AG09309 (cell line): Measurements from ENCODE around the gene MLN.
A peak's percentile ranks its signal among the peaks of the same experiment; 100 is the strongest.

Source experiments
- DNase-seq: peaks from one replicate; pipeline ENCODE4 v3.0.0-alpha.2; 2010; ENCODE audit warnings: low read depth
- H3K4me3 ChIP-seq: 2 replicates; pipeline ENCODE4 v1.5.1; 2011; ENCODE audit warnings: mild to moderate bottlenecking, low read depth, low read length, moderate library complexity; ENCODE audit not compliant: control insufficient read depth
- TF ChIP-seq, protein P1 (sequence below): IDR thresholded peaks from 2 replicates; pipeline ENCODE4 v1.5.1; 2011; ENCODE audit warnings: mild to moderate bottlenecking, low read depth, low read length, inconsistent platforms; ENCODE audit not compliant: insufficient read depth, control insufficient read depth; ENCODE audit errors: missing control alignments

MLN gene

GRCh38 chr6:33790379-33790778 is 13.4 kb downstream of the MLN start:
- no peak for DNase-seq
- TF ChIP-seq, protein P1, sequence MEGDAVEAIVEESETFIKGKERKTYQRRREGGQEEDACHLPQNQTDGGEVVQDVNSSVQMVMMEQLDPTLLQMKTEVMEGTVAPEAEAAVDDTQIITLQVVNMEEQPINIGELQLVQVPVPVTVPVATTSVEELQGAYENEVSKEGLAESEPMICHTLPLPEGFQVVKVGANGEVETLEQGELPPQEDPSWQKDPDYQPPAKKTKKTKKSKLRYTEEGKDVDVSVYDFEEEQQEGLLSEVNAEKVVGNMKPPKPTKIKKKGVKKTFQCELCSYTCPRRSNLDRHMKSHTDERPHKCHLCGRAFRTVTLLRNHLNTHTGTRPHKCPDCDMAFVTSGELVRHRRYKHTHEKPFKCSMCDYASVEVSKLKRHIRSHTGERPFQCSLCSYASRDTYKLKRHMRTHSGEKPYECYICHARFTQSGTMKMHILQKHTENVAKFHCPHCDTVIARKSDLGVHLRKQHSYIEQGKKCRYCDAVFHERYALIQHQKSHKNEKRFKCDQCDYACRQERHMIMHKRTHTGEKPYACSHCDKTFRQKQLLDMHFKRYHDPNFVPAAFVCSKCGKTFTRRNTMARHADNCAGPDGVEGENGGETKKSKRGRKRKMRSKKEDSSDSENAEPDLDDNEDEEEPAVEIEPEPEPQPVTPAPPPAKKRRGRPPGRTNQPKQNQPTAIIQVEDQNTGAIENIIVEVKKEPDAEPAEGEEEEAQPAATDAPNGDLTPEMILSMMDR, result no peak
- H3K4me3 ChIP-seq, result no peak overlapping the region

GRCh38 chr6:33789550-33789895 is 14.3 kb downstream of the MLN start:
- TF ChIP-seq, protein P1, result no peak
- no peak for DNase-seq
- H3K4me3 ChIP-seq, result peak overlapping the region; percentile 54

DNA sequence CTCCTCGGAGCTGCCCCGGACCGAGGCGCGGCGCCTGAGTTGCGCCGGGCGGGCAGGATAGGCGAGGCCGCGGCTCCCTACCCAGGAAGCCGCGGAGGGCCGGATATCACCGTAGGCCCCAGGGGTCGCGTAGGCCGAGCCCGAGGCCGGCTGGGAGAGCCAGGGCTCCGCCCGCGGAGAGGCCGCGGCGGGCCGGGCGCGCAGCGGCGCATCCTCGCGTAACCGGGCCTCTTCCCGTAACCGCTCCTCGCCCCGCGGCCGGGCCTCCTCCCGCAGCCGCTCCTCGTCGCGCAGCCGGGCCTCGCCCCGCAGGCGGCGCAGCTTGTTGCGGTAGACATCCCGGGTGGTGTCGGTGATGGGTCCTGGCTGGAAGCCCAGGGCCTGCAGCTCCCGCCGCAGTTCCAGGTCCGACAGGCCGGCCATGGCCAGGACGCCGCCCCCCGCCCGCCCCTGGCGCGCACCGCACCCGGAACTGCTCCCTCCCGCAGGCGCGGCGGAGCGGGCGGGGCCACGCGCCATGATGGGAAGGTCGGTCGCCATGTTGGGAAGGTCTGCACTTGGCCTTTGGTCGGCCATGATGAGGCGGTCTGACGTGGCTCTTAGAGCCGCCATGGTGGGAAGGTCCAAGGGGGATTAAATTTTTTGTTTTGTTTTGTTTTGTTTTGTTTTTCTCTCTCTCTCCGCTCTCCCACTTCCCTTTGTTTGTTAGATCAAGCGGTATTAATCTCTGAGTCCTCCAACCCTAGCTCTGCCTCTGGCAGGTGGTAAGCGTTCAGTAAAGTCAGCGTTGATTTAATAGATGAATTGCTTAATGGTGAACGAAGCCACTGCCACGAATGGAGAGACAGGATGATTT is 14.9 kb downstream of the MLN start, which contains the start of gene LEMD2:
TSS of gene LEMD2 (minus strand) at position 437 of the 856 bp plus-strand sequence. CDS start at position 423, 14 bp downstream.
- TF ChIP-seq, protein P1, result no peak
- H3K4me3 ChIP-seq, result peak within 1 kb of the TSS; percentile 54
- DNase-seq, result peak; percentile 73

GRCh38 chr6:33787954-33788693 is 15.7 kb downstream of the MLN start:
- TF ChIP-seq, protein P1, result no peak
- no peak for DNase-seq
- peak overlapping the region; percentile 54 for H3K4me3 ChIP-seq

DNA sequence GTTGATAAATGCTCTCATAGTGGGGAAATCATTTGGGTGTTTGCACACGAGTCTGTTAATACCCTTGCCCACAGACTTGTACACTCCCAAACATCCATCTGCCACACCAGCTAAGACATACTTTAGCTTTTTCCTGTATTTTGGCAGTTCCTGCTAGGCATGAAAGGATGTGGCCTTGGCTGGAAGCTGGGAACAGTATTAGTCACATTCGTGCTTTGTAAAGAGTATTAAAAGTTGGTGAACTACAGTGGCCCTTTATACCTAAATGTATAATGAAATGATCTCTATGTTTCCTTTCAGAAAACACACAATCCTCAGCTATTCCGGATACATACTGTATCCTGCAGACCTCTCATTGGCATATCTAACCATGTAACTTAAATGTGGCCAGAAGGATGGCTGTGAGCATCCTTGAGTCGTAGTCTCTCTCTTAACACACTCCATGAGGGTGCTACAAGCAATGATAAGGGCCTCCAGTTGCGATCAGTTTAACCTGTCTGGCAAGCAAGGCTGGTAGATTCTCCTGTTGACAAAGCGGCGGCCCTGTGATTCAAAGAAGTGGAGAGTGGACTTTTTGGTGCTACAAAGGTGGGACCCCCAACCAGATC is 16.4 kb downstream of the MLN start:
- peak overlapping the region; percentile 54 for H3K4me3 ChIP-seq
- TF ChIP-seq, protein P1, result no peak
- no peak for DNase-seq

DNA sequence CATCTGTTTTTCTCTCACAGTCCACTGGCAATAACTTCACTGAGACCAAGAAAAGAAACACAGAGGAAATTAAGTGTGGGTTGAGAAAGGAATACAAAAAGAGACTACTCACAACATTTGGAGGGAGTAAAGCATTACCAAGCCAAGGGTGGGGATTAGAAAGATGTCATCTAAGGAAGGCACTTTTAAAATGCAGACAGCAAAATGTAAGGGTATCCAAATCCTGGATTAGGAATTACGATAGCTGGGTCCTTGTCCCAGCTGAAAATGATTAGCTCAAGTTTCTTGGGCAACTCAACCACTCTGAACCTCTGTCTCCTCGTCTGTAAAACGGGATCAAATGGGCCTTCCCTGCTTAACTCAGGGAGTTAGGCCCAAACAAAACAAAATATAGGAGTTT is 17.1 kb downstream of the MLN start:
- TF ChIP-seq, protein P1, result no peak
- no peak for DNase-seq
- H3K4me3 ChIP-seq, result no peak overlapping the region
